ENCODE results near the gene MAML3. TPM values are rescaled to one million over a fixed set of nuclear protein-coding genes. Genes with fewer than 3 reads are reported as not detected.

The MAML3 gene
- total and polyA plus RNA-seq, 2 of the 13 experiments (the other 11 are each of a cell fraction or from before 2014, with no cell fraction given), result 0.05 to 0.13 TPM

DNA sequence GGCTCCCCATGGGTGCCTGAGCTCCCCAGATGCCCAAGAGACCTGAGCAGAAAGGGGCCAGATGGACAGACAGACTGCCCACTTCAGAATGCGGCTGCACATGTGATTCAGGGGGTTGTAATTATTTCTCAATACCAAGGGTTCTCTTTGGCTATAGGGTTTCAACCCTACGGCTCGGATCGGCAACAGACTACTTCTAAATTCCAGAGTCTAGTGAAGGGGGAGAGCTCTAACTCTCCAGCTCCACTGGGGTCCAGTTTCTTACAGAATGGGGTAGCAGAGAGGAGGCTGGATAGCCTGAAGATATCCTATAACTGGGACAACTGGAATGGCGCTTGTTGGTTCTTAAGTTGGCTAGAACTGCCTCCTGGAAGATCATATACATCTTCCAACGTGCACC lies 352.1 kb downstream of the MAML3 start:
- 76% methylated on average over 4 of the region's 6 CpGs for WGBS (ENCODE audit: low lambda C conversion rate)
- H3K9ac ChIP-seq (ENCODE audit: insufficient read depth, low read depth, low read length), result no peak overlapping the region
- ChIA-PET CTCF (ENCODE audit: low intra/inter-chr PET ratio, low total read pairs) (no interaction called here), POLR2A (no interaction called here)
- H3K79me2 ChIP-seq (ENCODE audit: insufficient read depth, low read length), result no peaks in the 10 kb centered on the region
- H3K4me1 ChIP-seq (ENCODE audit: insufficient read depth, low read length), result no peaks in the 10 kb centered on the region
- H4K20me1 ChIP-seq (ENCODE audit: insufficient read depth, low read length), result no peaks in the 10 kb centered on the region
- H3K4me3 ChIP-seq (replicated peaks in 1 of 3; ENCODE audit: insufficient read depth in 1 of 3, low read depth in 2 of 3, low read length in 3 of 3), result no peak overlapping the region
- H3K9me3 ChIP-seq (ENCODE audit: low read length), result no peaks in the 10 kb centered on the region
- intact Hi-C loops (cut with micrococcal nuclease; ENCODE audit: unreplicated experiment) (no loop called here), in situ Hi-C loops (cut with HindIII; ENCODE audit: extremely low pct_ligation_motif_present, low pct_unique_long_range_greater_than_20kb) (no loop called here)
- FAIRE-seq (no peak), DNase-seq (ENCODE audit: low spot score) (no peak), ATAC-seq (no peak)
- no peak overlapping the region for H3K27ac ChIP-seq (ENCODE audit: extremely low read length, insufficient read depth, low read length)
- peaks cover 2 to 15% of the 10 kb centered on the region in 2 experiments; a peak in 3 of 5 replicates for H3K27me3 ChIP-seq (ENCODE audit: control insufficient read depth in 1 of 2, insufficient read depth in 2 of 2, low read length in 2 of 2)
- H3K4me2 ChIP-seq (ENCODE audit: low read depth, low read length), result no peak overlapping the region
- no peaks in the 10 kb centered on the region for H3K36me3 ChIP-seq (replicated peaks in 1 of 2; ENCODE audit: control insufficient read depth in 1 of 2, insufficient read depth in 2 of 2, low read length in 2 of 2)
- TF ChIP-seq ZNF83 (CRISPR knock-in tag; IDR thresholded peaks at IDR 0.05; ENCODE audit: borderline replicate concordance) (no peak), ZNF124 (CRISPR knock-in tag; IDR thresholded peaks at IDR 0.05) (no peak)
- TF ChIP-seq, protein P1, sequence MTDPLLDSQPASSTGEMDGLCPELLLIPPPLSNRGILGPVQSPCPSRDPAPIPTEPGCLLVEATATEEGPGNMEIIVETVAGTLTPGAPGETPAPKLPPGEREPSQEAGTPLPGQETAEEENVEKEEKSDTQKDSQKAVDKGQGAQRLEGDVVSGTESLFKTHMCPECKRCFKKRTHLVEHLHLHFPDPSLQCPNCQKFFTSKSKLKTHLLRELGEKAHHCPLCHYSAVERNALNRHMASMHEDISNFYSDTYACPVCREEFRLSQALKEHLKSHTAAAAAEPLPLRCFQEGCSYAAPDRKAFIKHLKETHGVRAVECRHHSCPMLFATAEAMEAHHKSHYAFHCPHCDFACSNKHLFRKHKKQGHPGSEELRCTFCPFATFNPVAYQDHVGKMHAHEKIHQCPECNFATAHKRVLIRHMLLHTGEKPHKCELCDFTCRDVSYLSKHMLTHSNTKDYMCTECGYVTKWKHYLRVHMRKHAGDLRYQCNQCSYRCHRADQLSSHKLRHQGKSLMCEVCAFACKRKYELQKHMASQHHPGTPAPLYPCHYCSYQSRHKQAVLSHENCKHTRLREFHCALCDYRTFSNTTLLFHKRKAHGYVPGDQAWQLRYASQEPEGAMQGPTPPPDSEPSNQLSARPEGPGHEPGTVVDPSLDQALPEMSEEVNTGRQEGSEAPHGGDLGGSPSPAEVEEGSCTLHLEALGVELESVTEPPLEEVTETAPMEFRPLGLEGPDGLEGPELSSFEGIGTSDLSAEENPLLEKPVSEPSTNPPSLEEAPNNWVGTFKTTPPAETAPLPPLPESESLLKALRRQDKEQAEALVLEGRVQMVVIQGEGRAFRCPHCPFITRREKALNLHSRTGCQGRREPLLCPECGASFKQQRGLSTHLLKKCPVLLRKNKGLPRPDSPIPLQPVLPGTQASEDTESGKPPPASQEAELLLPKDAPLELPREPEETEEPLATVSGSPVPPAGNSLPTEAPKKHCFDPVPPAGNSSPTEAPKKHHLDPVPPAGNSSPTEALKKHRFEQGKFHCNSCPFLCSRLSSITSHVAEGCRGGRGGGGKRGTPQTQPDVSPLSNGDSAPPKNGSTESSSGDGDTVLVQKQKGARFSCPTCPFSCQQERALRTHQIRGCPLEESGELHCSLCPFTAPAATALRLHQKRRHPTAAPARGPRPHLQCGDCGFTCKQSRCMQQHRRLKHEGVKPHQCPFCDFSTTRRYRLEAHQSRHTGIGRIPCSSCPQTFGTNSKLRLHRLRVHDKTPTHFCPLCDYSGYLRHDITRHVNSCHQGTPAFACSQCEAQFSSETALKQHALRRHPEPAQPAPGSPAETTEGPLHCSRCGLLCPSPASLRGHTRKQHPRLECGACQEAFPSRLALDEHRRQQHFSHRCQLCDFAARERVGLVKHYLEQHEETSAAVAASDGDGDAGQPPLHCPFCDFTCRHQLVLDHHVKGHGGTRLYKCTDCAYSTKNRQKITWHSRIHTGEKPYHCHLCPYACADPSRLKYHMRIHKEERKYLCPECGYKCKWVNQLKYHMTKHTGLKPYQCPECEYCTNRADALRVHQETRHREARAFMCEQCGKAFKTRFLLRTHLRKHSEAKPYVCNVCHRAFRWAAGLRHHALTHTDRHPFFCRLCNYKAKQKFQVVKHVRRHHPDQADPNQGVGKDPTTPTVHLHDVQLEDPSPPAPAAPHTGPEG (CRISPR knock-in tag; IDR thresholded peaks at IDR 0.05), result no peak
- TF ChIP-seq, protein P2, sequence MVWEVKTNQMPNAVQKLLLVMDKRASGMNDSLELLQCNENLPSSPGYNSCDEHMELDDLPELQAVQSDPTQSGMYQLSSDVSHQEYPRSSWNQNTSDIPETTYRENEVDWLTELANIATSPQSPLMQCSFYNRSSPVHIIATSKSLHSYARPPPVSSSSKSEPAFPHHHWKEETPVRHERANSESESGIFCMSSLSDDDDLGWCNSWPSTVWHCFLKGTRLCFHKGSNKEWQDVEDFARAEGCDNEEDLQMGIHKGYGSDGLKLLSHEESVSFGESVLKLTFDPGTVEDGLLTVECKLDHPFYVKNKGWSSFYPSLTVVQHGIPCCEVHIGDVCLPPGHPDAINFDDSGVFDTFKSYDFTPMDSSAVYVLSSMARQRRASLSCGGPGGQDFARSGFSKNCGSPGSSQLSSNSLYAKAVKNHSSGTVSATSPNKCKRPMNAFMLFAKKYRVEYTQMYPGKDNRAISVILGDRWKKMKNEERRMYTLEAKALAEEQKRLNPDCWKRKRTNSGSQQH (CRISPR knock-in tag; IDR thresholded peaks at IDR 0.05; ENCODE audit: low read depth), result no peak
- TF ChIP-seq, protein P3, sequence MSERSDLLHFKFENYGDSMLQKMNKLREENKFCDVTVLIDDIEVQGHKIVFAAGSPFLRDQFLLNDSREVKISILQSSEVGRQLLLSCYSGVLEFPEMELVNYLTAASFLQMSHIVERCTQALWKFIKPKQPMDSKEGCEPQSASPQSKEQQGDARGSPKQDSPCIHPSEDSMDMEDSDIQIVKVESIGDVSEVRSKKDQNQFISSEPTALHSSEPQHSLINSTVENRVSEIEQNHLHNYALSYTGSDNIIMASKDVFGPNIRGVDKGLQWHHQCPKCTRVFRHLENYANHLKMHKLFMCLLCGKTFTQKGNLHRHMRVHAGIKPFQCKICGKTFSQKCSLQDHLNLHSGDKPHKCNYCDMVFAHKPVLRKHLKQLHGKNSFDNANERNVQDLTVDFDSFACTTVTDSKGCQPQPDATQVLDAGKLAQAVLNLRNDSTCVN (CRISPR knock-in tag; IDR thresholded peaks at IDR 0.05; ENCODE audit: borderline replicate concordance), result no peak
- no TSS peak for BruUV-seq (replicated peaks)
- no peak overlapping the region for H2AFZ ChIP-seq (ENCODE audit: low read length)

All from HepG2 (cell line).